ENCODE measurements around the gene RBM33.

The RBM33 gene

GRCh38 chr7:155731871-155732270 lies 87.4 kb downstream of the RBM33 start:
- DNase-seq: no peak

- no peak for DNase-seq
These were observed 87.8 kb downstream of the RBM33 start for GRCh38 chr7:155732286-155732685.

GRCh38 chr7:155733582-155734444 lies 89.4 kb downstream of the RBM33 start:
- no peak for DNase-seq

GRCh38 chr7:155734445-155734809 lies 90.0 kb downstream of the RBM33 start:
- DNase-seq: no peak

- no peak for DNase-seq
These were observed 91.1 kb downstream of the RBM33 start for GRCh38 chr7:155735442-155736115.

GRCh38 chr7:155737590-155737989 lies 93.1 kb downstream of the RBM33 start:
- no peak for DNase-seq

GRCh38 chr7:155738104-155738503 lies 93.6 kb downstream of the RBM33 start:
- no peak for DNase-seq

- DNase-seq: peak in 3 of 4 experiments; percentile 14 to 50 (median 30)
These were observed 94.4 kb downstream of the RBM33 start for GRCh38 chr7:155738652-155739537.

- DNase-seq: no peak
These were observed 95.2 kb downstream of the RBM33 start for GRCh38 chr7:155739538-155740143.

- DNase-seq: no peak
These were observed 96.6 kb downstream of the RBM33 start for GRCh38 chr7:155741082-155741481.

GRCh38 chr7:155741805-155742204 lies 97.3 kb downstream of the RBM33 start:
- DNase-seq: no peak

GRCh38 chr7:155743177-155743576 lies 98.7 kb downstream of the RBM33 start:
- DNase-seq: no peak

GRCh38 chr7:155744971-155745683 lies 100.7 kb downstream of the RBM33 start:
- no peak for DNase-seq

- no peak for DNase-seq
These were observed 101.3 kb downstream of the RBM33 start for GRCh38 chr7:155745737-155746136.

- DNase-seq: no peak
These were observed 101.7 kb downstream of the RBM33 start for GRCh38 chr7:155746188-155746587.

GRCh38 chr7:155747209-155747608 lies 102.7 kb downstream of the RBM33 start:
- DNase-seq: no peak

- no peak for DNase-seq
These were observed 105.1 kb downstream of the RBM33 start for GRCh38 chr7:155749578-155749977.

GRCh38 chr7:155750255-155751125 lies 106.0 kb downstream of the RBM33 start:
- no peak for DNase-seq

GRCh38 chr7:155751409-155751808 lies 106.9 kb downstream of the RBM33 start:
- DNase-seq: no peak

GRCh38 chr7:155752756-155753445 lies 108.4 kb downstream of the RBM33 start:
- no peak for DNase-seq

Measured in activated naive CD4-positive, alpha-beta T cell (primary cell).